Measurements from ENCODE around the gene THBS2.

Gene THBS2

DNA sequence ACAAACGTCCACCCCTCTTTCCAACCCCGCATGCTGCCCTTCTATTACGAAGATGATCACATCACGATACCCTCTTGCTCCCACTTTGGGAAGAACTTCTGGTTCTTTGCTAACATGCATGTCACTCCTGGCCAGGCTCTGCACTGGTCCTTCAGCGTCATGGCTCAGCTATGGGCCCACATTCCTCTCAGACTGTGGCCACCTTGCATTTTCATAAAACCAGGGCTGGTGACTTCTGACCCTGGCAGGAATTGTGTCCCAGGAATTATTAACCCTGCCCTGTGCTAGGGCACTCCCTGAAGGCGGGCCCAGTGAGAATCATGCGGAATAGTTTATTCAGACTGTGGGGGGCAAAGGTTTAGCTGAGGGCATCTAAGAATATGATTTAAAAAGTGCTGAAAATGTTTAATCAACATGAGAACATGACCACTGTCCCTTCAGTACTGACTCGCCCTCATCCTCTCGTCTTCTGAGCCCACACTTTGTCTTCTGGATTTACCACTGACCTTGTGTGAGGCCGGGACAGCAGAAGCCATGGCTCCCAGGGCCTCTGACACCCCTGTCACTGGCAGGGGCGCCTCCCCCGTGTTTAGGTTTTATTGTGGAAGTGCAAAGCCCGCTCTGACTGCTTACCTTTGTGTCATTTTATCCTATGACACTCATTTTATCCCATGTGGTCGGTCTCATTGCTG, 38.1 kb upstream of the THBS2 start:
- H3K36me3 ChIP-seq (ENCODE audit: low read depth) = no peaks in the 10 kb centered on the region
- TF ChIP-seq, protein P1, sequence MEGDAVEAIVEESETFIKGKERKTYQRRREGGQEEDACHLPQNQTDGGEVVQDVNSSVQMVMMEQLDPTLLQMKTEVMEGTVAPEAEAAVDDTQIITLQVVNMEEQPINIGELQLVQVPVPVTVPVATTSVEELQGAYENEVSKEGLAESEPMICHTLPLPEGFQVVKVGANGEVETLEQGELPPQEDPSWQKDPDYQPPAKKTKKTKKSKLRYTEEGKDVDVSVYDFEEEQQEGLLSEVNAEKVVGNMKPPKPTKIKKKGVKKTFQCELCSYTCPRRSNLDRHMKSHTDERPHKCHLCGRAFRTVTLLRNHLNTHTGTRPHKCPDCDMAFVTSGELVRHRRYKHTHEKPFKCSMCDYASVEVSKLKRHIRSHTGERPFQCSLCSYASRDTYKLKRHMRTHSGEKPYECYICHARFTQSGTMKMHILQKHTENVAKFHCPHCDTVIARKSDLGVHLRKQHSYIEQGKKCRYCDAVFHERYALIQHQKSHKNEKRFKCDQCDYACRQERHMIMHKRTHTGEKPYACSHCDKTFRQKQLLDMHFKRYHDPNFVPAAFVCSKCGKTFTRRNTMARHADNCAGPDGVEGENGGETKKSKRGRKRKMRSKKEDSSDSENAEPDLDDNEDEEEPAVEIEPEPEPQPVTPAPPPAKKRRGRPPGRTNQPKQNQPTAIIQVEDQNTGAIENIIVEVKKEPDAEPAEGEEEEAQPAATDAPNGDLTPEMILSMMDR (IDR thresholded peaks at IDR 0.05; ENCODE audit: poor library complexity, severe bottlenecking) = no peak
- DNase-seq (ENCODE audit: low spot score) (no peak), ATAC-seq (ENCODE audit: low read depth) (no peak)
- peaks cover 49% of the 10 kb centered on the region for H3K4me1 ChIP-seq (ENCODE audit: insufficient read depth, poor library complexity, severe bottlenecking)
- no peaks in the 10 kb centered on the region for H3K27me3 ChIP-seq (ENCODE audit: insufficient read depth, poor library complexity, severe bottlenecking)
- no peak overlapping the region for H3K4me3 ChIP-seq (ENCODE audit: severe bottlenecking)
- H3K27ac ChIP-seq (ENCODE audit: poor library complexity, severe bottlenecking) = peak overlapping the region; percentile 77
- H3K9me3 ChIP-seq (ENCODE audit: severe bottlenecking) = no peaks in the 10 kb centered on the region

GRCh38 chr6:169291148-169291547, 37.5 kb upstream of the THBS2 start:
- no peak for DNase-seq (ENCODE audit: low spot score)
- Histone ChIP-seq H3K36me3 (ENCODE audit: low read depth) (no peaks in the 10 kb centered on the region), H3K27me3 (ENCODE audit: insufficient read depth, poor library complexity, severe bottlenecking) (no peaks in the 10 kb centered on the region), H3K9me3 (ENCODE audit: severe bottlenecking) (no peaks in the 10 kb centered on the region), H3K27ac (ENCODE audit: poor library complexity, severe bottlenecking) (peak overlapping the region; percentile 77), H3K4me1 (ENCODE audit: insufficient read depth, poor library complexity, severe bottlenecking) (peaks cover 45% of the 10 kb centered on the region), H3K4me3 (ENCODE audit: severe bottlenecking) (no peak overlapping the region)
- TF ChIP-seq, protein P1 (IDR thresholded peaks at IDR 0.05; ENCODE audit: poor library complexity, severe bottlenecking) = no peak
- ATAC-seq (ENCODE audit: low read depth) = no peak

DNA sequence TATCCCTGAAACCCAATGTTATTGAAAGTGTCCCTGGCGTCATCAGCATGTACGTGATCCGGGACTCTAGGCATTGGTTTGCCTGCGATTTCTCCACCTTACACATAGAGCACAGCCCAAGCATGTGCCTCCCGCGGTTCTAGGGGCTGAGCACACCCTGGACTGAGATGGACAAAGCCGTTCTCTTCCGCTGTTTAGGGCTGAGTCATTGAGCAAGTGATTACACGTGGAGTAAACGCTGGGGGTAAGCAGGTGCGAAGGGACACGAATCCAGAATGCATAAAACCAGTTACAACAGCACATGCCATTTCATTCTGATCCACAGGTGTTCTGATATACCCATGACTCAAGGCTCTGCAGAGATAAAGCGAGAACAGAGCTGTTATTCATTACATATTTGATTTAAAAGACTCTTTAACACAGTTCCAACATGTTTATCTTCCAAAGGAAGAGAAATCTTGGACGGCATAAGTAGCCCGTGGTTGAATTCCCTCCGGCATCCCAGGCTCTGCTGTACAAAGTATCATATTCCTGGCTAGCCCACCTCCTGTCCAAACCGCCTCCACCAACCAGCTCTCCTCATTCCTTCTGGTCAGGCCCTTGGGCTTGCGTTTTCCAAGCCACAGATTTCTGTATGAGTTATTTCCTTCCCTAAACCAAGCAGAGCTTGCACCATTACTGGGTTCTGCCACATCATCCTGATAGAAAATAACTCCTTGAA, 36.1 kb upstream of the THBS2 start:
- Histone ChIP-seq H3K27me3 (ENCODE audit: insufficient read depth, poor library complexity, severe bottlenecking) (no peaks in the 10 kb centered on the region), H3K4me1 (ENCODE audit: insufficient read depth, poor library complexity, severe bottlenecking) (peaks cover 37% of the 10 kb centered on the region), H3K9me3 (ENCODE audit: severe bottlenecking) (no peaks in the 10 kb centered on the region), H3K36me3 (ENCODE audit: low read depth) (no peaks in the 10 kb centered on the region), H3K27ac (ENCODE audit: poor library complexity, severe bottlenecking) (peak overlapping the region; percentile 77), H3K4me3 (ENCODE audit: severe bottlenecking) (no peak overlapping the region)
- TF ChIP-seq, protein P1 (IDR thresholded peaks at IDR 0.05; ENCODE audit: poor library complexity, severe bottlenecking) = no peak
- DNase-seq (ENCODE audit: low spot score) (no peak), ATAC-seq (ENCODE audit: low read depth) (peak; percentile 38)

DNA sequence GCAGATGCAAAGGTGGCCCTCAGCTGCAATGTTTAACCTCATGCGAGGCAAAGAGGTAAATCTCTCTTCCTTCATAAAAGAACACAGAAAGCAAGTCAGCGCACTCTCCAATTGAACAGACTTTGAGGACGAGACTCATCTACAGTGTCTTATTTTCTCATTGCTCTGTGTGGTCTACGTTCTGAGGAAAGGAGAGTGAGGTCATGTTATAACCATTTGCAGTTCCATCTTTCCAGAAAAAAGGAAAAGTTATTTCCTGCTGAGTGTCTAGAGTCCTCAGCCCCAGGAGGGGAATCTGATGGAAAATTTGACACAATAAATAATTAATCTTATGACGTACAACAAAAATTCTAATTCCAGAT, 35.6 kb upstream of the THBS2 start:
- Histone ChIP-seq H3K36me3 (ENCODE audit: low read depth) (no peaks in the 10 kb centered on the region), H3K9me3 (ENCODE audit: severe bottlenecking) (no peaks in the 10 kb centered on the region), H3K4me1 (ENCODE audit: insufficient read depth, poor library complexity, severe bottlenecking) (peaks cover 37% of the 10 kb centered on the region), H3K27me3 (ENCODE audit: insufficient read depth, poor library complexity, severe bottlenecking) (no peaks in the 10 kb centered on the region), H3K4me3 (ENCODE audit: severe bottlenecking) (no peak overlapping the region), H3K27ac (ENCODE audit: poor library complexity, severe bottlenecking) (peak overlapping the region; percentile 77)
- ATAC-seq (ENCODE audit: low read depth) (no peak), DNase-seq (ENCODE audit: low spot score) (no peak)
- TF ChIP-seq, protein P1 (IDR thresholded peaks at IDR 0.05; ENCODE audit: poor library complexity, severe bottlenecking) = no peak

GRCh38 chr6:169288591-169288990, 34.9 kb upstream of the THBS2 start:
- no peaks in the 10 kb centered on the region for H3K36me3 ChIP-seq (ENCODE audit: low read depth)
- DNase-seq (ENCODE audit: low spot score) (no peak), ATAC-seq (ENCODE audit: low read depth) (0 out of 3 replicates have a peak, but pooled peaks have one; percentile 28)
- peaks cover 35% of the 10 kb centered on the region for H3K4me1 ChIP-seq (ENCODE audit: insufficient read depth, poor library complexity, severe bottlenecking)
- peak overlapping the region; percentile 77 for H3K27ac ChIP-seq (ENCODE audit: poor library complexity, severe bottlenecking)
- H3K27me3 ChIP-seq (ENCODE audit: insufficient read depth, poor library complexity, severe bottlenecking) = no peaks in the 10 kb centered on the region
- no peaks in the 10 kb centered on the region for H3K9me3 ChIP-seq (ENCODE audit: severe bottlenecking)
- TF ChIP-seq, protein P1 (IDR thresholded peaks at IDR 0.05; ENCODE audit: poor library complexity, severe bottlenecking) = no peak
- no peak overlapping the region for H3K4me3 ChIP-seq (ENCODE audit: severe bottlenecking)

All from RWPE2 (cell line).